ENCODE results near the gene SLC22A16.

DNA sequence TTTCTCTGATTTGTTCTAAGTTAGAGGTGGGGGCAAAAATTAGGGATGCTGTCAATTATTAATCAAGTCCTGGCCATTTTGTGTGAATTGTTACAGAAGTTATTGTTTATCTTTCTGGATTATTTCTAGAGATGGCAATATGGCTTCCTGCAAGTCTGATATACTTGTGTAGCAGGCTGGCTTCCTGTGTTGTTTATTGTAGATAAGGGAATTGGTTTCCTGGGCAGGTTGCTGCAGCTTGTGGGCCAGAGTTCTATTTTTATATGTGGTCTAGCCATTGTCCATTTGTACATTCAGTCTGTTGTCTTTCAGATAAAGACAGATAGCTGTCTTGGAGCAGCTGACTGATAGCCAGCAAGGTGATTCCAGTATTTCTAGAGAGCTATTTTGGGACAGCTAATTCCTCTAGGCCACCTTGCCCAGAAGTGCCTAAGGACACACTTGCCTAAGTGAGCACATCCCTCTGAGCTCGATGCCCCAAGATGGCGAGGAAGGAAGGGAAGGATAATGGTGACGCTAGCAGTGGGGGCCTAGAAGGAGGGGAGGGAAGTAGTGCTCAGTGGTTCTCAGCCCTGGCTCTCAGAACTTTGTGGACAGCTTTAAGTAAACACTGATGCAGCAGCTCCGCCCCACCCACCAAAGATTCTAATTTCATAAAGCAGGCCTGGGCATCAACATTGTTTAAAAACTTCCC lies 86.6 kb downstream of the SLC22A16 start:
- TF ChIP-seq POLR2A (IDR thresholded peaks at IDR 0.05) (no peak), EP300 (IDR thresholded peaks at IDR 0.05) (no peak)
- TF ChIP-seq, protein P1, sequence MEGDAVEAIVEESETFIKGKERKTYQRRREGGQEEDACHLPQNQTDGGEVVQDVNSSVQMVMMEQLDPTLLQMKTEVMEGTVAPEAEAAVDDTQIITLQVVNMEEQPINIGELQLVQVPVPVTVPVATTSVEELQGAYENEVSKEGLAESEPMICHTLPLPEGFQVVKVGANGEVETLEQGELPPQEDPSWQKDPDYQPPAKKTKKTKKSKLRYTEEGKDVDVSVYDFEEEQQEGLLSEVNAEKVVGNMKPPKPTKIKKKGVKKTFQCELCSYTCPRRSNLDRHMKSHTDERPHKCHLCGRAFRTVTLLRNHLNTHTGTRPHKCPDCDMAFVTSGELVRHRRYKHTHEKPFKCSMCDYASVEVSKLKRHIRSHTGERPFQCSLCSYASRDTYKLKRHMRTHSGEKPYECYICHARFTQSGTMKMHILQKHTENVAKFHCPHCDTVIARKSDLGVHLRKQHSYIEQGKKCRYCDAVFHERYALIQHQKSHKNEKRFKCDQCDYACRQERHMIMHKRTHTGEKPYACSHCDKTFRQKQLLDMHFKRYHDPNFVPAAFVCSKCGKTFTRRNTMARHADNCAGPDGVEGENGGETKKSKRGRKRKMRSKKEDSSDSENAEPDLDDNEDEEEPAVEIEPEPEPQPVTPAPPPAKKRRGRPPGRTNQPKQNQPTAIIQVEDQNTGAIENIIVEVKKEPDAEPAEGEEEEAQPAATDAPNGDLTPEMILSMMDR (IDR thresholded peaks at IDR 0.05), result no peak

Measured in tibial nerve (tissue), 4 donors.